Measurements from ENCODE around the gene KCNQ1.

Gene KCNQ1

GRCh38 chr11:2498750-2499149 is 53.9 kb downstream of the KCNQ1 start:
- Mint-ChIP-seq H3K27me3 (ENCODE audit: low read depth) (peaks cover 8% of the 10 kb centered on the region), H3K4me1 (ENCODE audit: low read depth) (no peaks in the 10 kb centered on the region), H3K9me3 (peaks cover 75% of the 10 kb centered on the region), H3K36me3 (ENCODE audit: low read depth) (peaks cover 14% of the 10 kb centered on the region), H3K27ac (no peak overlapping the region), H3K4me3 (no peak overlapping the region)

GRCh38 chr11:2507212-2507901 is 62.5 kb downstream of the KCNQ1 start:
- H3K4me3 Mint-ChIP-seq, result no peak overlapping the region
- H3K9me3 Mint-ChIP-seq, result peaks cover 8% of the 10 kb centered on the region
- H3K27ac Mint-ChIP-seq, result no peak overlapping the region
- H3K36me3 Mint-ChIP-seq (ENCODE audit: low read depth), result no peaks in the 10 kb centered on the region
- no peaks in the 10 kb centered on the region for H3K4me1 Mint-ChIP-seq (ENCODE audit: low read depth)
- no peaks in the 10 kb centered on the region for H3K27me3 Mint-ChIP-seq (ENCODE audit: low read depth)

GRCh38 chr11:2507945-2508749 is 63.3 kb downstream of the KCNQ1 start:
- Mint-ChIP-seq H3K27ac (no peak overlapping the region), H3K36me3 (ENCODE audit: low read depth) (no peaks in the 10 kb centered on the region), H3K4me3 (no peak overlapping the region), H3K9me3 (no peaks in the 10 kb centered on the region), H3K27me3 (ENCODE audit: low read depth) (no peaks in the 10 kb centered on the region), H3K4me1 (ENCODE audit: low read depth) (no peaks in the 10 kb centered on the region)

GRCh38 chr11:2508793-2509192 is 64.0 kb downstream of the KCNQ1 start:
- no peaks in the 10 kb centered on the region for H3K27me3 Mint-ChIP-seq (ENCODE audit: low read depth)
- H3K4me3 Mint-ChIP-seq, result no peak overlapping the region
- no peaks in the 10 kb centered on the region for H3K36me3 Mint-ChIP-seq (ENCODE audit: low read depth)
- no peaks in the 10 kb centered on the region for H3K9me3 Mint-ChIP-seq
- H3K27ac Mint-ChIP-seq, result no peak overlapping the region
- H3K4me1 Mint-ChIP-seq (ENCODE audit: low read depth), result no peaks in the 10 kb centered on the region

- H3K36me3 Mint-ChIP-seq (ENCODE audit: low read depth), result no peaks in the 10 kb centered on the region
- H3K9me3 Mint-ChIP-seq, result no peaks in the 10 kb centered on the region
- no peaks in the 10 kb centered on the region for H3K27me3 Mint-ChIP-seq (ENCODE audit: low read depth)
- no peaks in the 10 kb centered on the region for H3K4me1 Mint-ChIP-seq (ENCODE audit: low read depth)
- H3K4me3 Mint-ChIP-seq, result no peak overlapping the region
- H3K27ac Mint-ChIP-seq, result no peak overlapping the region
Observed at GRCh38 chr11:2509481-2510001, 64.7 kb downstream of the KCNQ1 start.

- H3K4me3 Mint-ChIP-seq, result no peak overlapping the region
- no peaks in the 10 kb centered on the region for H3K9me3 Mint-ChIP-seq
- no peaks in the 10 kb centered on the region for H3K27me3 Mint-ChIP-seq (ENCODE audit: low read depth)
- no peaks in the 10 kb centered on the region for H3K4me1 Mint-ChIP-seq (ENCODE audit: low read depth)
- no peaks in the 10 kb centered on the region for H3K36me3 Mint-ChIP-seq (ENCODE audit: low read depth)
- H3K27ac Mint-ChIP-seq, result no peak overlapping the region
Observed at GRCh38 chr11:2510626-2511402, 66.0 kb downstream of the KCNQ1 start.

GRCh38 chr11:2511421-2512369 is 66.9 kb downstream of the KCNQ1 start:
- H3K36me3 Mint-ChIP-seq (ENCODE audit: low read depth), result no peaks in the 10 kb centered on the region
- no peaks in the 10 kb centered on the region for H3K9me3 Mint-ChIP-seq
- H3K27me3 Mint-ChIP-seq (ENCODE audit: low read depth), result no peaks in the 10 kb centered on the region
- H3K27ac Mint-ChIP-seq, result no peak overlapping the region
- no peak overlapping the region for H3K4me3 Mint-ChIP-seq
- no peaks in the 10 kb centered on the region for H3K4me1 Mint-ChIP-seq (ENCODE audit: low read depth)

- H3K27me3 Mint-ChIP-seq (ENCODE audit: low read depth), result no peaks in the 10 kb centered on the region
- H3K27ac Mint-ChIP-seq, result no peak overlapping the region
- H3K9me3 Mint-ChIP-seq, result no peaks in the 10 kb centered on the region
- H3K4me3 Mint-ChIP-seq, result no peak overlapping the region
- no peaks in the 10 kb centered on the region for H3K36me3 Mint-ChIP-seq (ENCODE audit: low read depth)
- H3K4me1 Mint-ChIP-seq (ENCODE audit: low read depth), result no peaks in the 10 kb centered on the region
Observed at GRCh38 chr11:2512431-2513407, 67.9 kb downstream of the KCNQ1 start.

- Mint-ChIP-seq H3K36me3 (ENCODE audit: low read depth) (no peaks in the 10 kb centered on the region), H3K9me3 (no peaks in the 10 kb centered on the region), H3K27me3 (ENCODE audit: low read depth) (no peaks in the 10 kb centered on the region), H3K27ac (no peak overlapping the region), H3K4me1 (ENCODE audit: low read depth) (no peaks in the 10 kb centered on the region), H3K4me3 (no peak overlapping the region)
Observed at GRCh38 chr11:2513441-2513840, 68.6 kb downstream of the KCNQ1 start.

GRCh38 chr11:2515401-2516275 is 70.8 kb downstream of the KCNQ1 start:
- H3K4me1 Mint-ChIP-seq (ENCODE audit: low read depth), result no peaks in the 10 kb centered on the region
- no peak overlapping the region for H3K4me3 Mint-ChIP-seq
- no peak overlapping the region for H3K27ac Mint-ChIP-seq
- no peaks in the 10 kb centered on the region for H3K9me3 Mint-ChIP-seq
- no peaks in the 10 kb centered on the region for H3K27me3 Mint-ChIP-seq (ENCODE audit: low read depth)
- H3K36me3 Mint-ChIP-seq (ENCODE audit: low read depth), result no peaks in the 10 kb centered on the region

- no peaks in the 10 kb centered on the region for H3K27me3 Mint-ChIP-seq (ENCODE audit: low read depth)
- H3K4me1 Mint-ChIP-seq (ENCODE audit: low read depth), result no peaks in the 10 kb centered on the region
- no peak overlapping the region for H3K27ac Mint-ChIP-seq
- H3K9me3 Mint-ChIP-seq, result no peaks in the 10 kb centered on the region
- H3K4me3 Mint-ChIP-seq, result no peak overlapping the region
- no peaks in the 10 kb centered on the region for H3K36me3 Mint-ChIP-seq (ENCODE audit: low read depth)
Observed at GRCh38 chr11:2516276-2517015, 71.6 kb downstream of the KCNQ1 start.

GRCh38 chr11:2517016-2517385 is 72.2 kb downstream of the KCNQ1 start:
- no peak overlapping the region for H3K27ac Mint-ChIP-seq
- no peaks in the 10 kb centered on the region for H3K4me1 Mint-ChIP-seq (ENCODE audit: low read depth)
- H3K4me3 Mint-ChIP-seq, result no peak overlapping the region
- H3K36me3 Mint-ChIP-seq (ENCODE audit: low read depth), result no peaks in the 10 kb centered on the region
- H3K9me3 Mint-ChIP-seq, result no peaks in the 10 kb centered on the region
- no peaks in the 10 kb centered on the region for H3K27me3 Mint-ChIP-seq (ENCODE audit: low read depth)
